OCI-LY3 (cell line): ENCODE measurements around the gene PODNL1.
A peak's percentile ranks its signal among the peaks of the same experiment; 100 is the strongest.

Experiments
- H2AFZ ChIP-seq: fragments of 200-600, 300-600 bp; shearing (Covaris generic); 2 replicates; pipeline ENCODE4 v1.6.0; 2014; ENCODE audit warnings: antibody characterized with exemption, low read depth, low read length
- H3K27ac ChIP-seq: fragments of 200-600, 300-600 bp; sonication (generic); 2 replicates; pipeline ENCODE4 v1.5.1; 2014; ENCODE audit warnings: mild to moderate bottlenecking, low read length, moderate library complexity, mixed read lengths
- H3K27me3 ChIP-seq: fragments of 200-600, 300-600 bp; sonication (generic); 2 replicates; pipeline ENCODE4 v1.6.1; 2014; ENCODE audit warnings: low read depth, low read length, mixed read lengths
- H3K36me3 ChIP-seq: fragments of 200-600, 300-600 bp; sonication (generic); replicated peaks from 2 replicates; pipeline ENCODE3; 2014; ENCODE audit warnings: low read depth, low read length, mixed read lengths
- H3K4me1 ChIP-seq: fragments of 300-600, 200-600 bp; sonication (generic); 2 replicates; pipeline ENCODE4 v1.6.1; 2014; ENCODE audit warnings: low read length, mixed read lengths
- H3K4me2 ChIP-seq: fragments of 200-600, 300-600 bp; sonication (generic); 2 replicates; pipeline ENCODE4 v1.6.1; 2014; ENCODE audit warnings: low read length, mixed read lengths
- H3K4me3 ChIP-seq: fragments of 300-600, 200-600 bp; sonication (generic); 2 replicates; pipeline ENCODE4 v1.5.1; 2014; ENCODE audit warnings: antibody characterized with exemption, mild to moderate bottlenecking, low read length, moderate library complexity
- H3K79me2 ChIP-seq: fragments of 300-600, 200-600 bp; shearing (Covaris generic); 2 replicates; pipeline ENCODE4 v1.6.1; 2014; ENCODE audit warnings: mild to moderate bottlenecking, low read length, mixed read lengths
- H3K9ac ChIP-seq: fragments of 300-600, 200-600 bp; shearing (Covaris generic); 2 replicates; pipeline ENCODE4 v1.6.0; 2014; ENCODE audit warnings: mild to moderate bottlenecking, low read length, moderate library complexity
- H3K9me3 ChIP-seq: fragments of 200-600, 300-600 bp; shearing (Covaris generic); 2 replicates; pipeline ENCODE4 v1.6.1; 2014; ENCODE audit warnings: low read length, mixed read lengths; ENCODE audit not compliant: insufficient read depth
- H4K20me1 ChIP-seq: fragments of 200-600, 300-600 bp; sonication (generic); 2 replicates; pipeline ENCODE4 v1.6.1; 2016; ENCODE audit warnings: low read length, mixed read lengths; ENCODE audit not compliant: insufficient read depth
- CTCF ChIP-seq: fragments of 200-600, 300-600 bp; sonication (generic); IDR thresholded peaks from 2 replicates; pipeline ENCODE4 v1.5.1; 2014; ENCODE audit warnings: antibody characterized with exemption, low read length, low read depth
- EZH2phosphoT487 ChIP-seq: fragments of 200-600 bp; shearing (Covaris generic); IDR thresholded peaks from 2 replicates; pipeline ENCODE4 v1.6.1; 2018; ENCODE audit warnings: antibody characterized with exemption, mixed run types, low read depth

PODNL1 gene

GRCh38 chr19:13920940-13921747, 17.1 kb downstream of the PODNL1 start:
- no peaks in the 10 kb centered on the region for H3K27me3 ChIP-seq
- no peaks in the 10 kb centered on the region for H3K79me2 ChIP-seq
- H3K36me3 ChIP-seq, result peaks cover 34% of the 10 kb centered on the region
- H3K4me1 ChIP-seq, result no peaks in the 10 kb centered on the region; the same call in 1 of the 2 replicates
- peak overlapping the region; percentile 18; the same call in 1 of the 2 replicates for H3K4me2 ChIP-seq
- no peak for TF ChIP-seq CTCF
- no peaks in the 10 kb centered on the region for H3K9me3 ChIP-seq
- no peak overlapping the region for H2AFZ ChIP-seq
- H4K20me1 ChIP-seq, result no peaks in the 10 kb centered on the region
- H3K27ac ChIP-seq, result peak overlapping the region; percentile 3; the same call in 1 of the 2 replicates
- H3K4me3 ChIP-seq, result 0 out of 2 replicates have a peak overlapping the region, but pooled peaks have one; percentile 6
- H3K9ac ChIP-seq, result no peak overlapping the region

- Histone ChIP-seq H3K79me2 (no peaks in the 10 kb centered on the region), H3K9ac (no peak overlapping the region), H3K4me3 (no peak overlapping the region), H3K27ac (no peak overlapping the region), H2AFZ (no peak overlapping the region), H3K36me3 (peaks cover 33% of the 10 kb centered on the region), H3K27me3 (no peaks in the 10 kb centered on the region), H3K9me3 (no peaks in the 10 kb centered on the region), H3K4me1 (no peaks in the 10 kb centered on the region; the same call in 1 of the 2 replicates), H3K4me2 (no peak overlapping the region), H4K20me1 (no peaks in the 10 kb centered on the region)
- no peak for TF ChIP-seq EZH2phosphoT487
- TF ChIP-seq CTCF, result no peak
Observed at GRCh38 chr19:13920524-13920923, 17.7 kb downstream of the PODNL1 start.

- Histone ChIP-seq H2AFZ (no peak overlapping the region), H3K27me3 (no peaks in the 10 kb centered on the region), H3K36me3 (peaks cover 33% of the 10 kb centered on the region), H3K9me3 (no peaks in the 10 kb centered on the region), H3K27ac (no peak overlapping the region), H4K20me1 (no peaks in the 10 kb centered on the region), H3K4me1 (no peaks in the 10 kb centered on the region; the same call in 1 of the 2 replicates), H3K79me2 (no peaks in the 10 kb centered on the region), H3K4me3 (no peak overlapping the region), H3K9ac (no peak overlapping the region), H3K4me2 (no peak overlapping the region)
- no peak for TF ChIP-seq CTCF
- TF ChIP-seq EZH2phosphoT487, result no peak
Observed at GRCh38 chr19:13918726-13919411, 19.3 kb downstream of the PODNL1 start.

- no peaks in the 10 kb centered on the region for H3K27me3 ChIP-seq
- H4K20me1 ChIP-seq, result no peaks in the 10 kb centered on the region
- peaks cover 33% of the 10 kb centered on the region for H3K36me3 ChIP-seq
- H3K4me2 ChIP-seq, result no peak overlapping the region
- TF ChIP-seq CTCF (no peak), EZH2phosphoT487 (no peak)
- H2AFZ ChIP-seq, result no peak overlapping the region
- H3K4me3 ChIP-seq, result no peak overlapping the region
- no peaks in the 10 kb centered on the region; the same call in 1 of the 2 replicates for H3K4me1 ChIP-seq
- no peak overlapping the region for H3K27ac ChIP-seq
- H3K9me3 ChIP-seq, result no peaks in the 10 kb centered on the region
- no peak overlapping the region for H3K9ac ChIP-seq
- no peaks in the 10 kb centered on the region for H3K79me2 ChIP-seq
Observed at GRCh38 chr19:13917888-13918406, 20.3 kb downstream of the PODNL1 start.
